OCI-LY7 (cell line): ENCODE data around the gene AAGAB.

Source experiments
- CTCF ChIP-seq: fragments of 200-600 bp; sonication (generic); conservative IDR thresholded peaks from 2 replicates; pipeline ENCODE4 v1.5.1; 2014; ENCODE audit warnings: mild to moderate bottlenecking, antibody characterized with exemption, low read length, moderate library complexity, mixed read lengths
- EZH2phosphoT487 ChIP-seq: fragments of 200-600 bp; sonication (generic); IDR thresholded peaks from 2 replicates; pipeline ENCODE4 v1.6.1; 2018; ENCODE audit warnings: low read depth, borderline replicate concordance, mild to moderate bottlenecking, mixed run types, antibody characterized with exemption, low read length, moderate library complexity, mixed read lengths

GRCh38 chr15:67173786-67174185 is 80.7 kb downstream of the AAGAB start:
- TF ChIP-seq CTCF (no peak), EZH2phosphoT487 (no peak)
